ELR (cell line): ENCODE data around the gene HOOK1.

Experiments
- DNase-seq: peaks from one replicate; pipeline ENCODE4 v3.0.0-alpha.2; 2015; ENCODE audit warnings: low read depth

HOOK1 gene

DNA sequence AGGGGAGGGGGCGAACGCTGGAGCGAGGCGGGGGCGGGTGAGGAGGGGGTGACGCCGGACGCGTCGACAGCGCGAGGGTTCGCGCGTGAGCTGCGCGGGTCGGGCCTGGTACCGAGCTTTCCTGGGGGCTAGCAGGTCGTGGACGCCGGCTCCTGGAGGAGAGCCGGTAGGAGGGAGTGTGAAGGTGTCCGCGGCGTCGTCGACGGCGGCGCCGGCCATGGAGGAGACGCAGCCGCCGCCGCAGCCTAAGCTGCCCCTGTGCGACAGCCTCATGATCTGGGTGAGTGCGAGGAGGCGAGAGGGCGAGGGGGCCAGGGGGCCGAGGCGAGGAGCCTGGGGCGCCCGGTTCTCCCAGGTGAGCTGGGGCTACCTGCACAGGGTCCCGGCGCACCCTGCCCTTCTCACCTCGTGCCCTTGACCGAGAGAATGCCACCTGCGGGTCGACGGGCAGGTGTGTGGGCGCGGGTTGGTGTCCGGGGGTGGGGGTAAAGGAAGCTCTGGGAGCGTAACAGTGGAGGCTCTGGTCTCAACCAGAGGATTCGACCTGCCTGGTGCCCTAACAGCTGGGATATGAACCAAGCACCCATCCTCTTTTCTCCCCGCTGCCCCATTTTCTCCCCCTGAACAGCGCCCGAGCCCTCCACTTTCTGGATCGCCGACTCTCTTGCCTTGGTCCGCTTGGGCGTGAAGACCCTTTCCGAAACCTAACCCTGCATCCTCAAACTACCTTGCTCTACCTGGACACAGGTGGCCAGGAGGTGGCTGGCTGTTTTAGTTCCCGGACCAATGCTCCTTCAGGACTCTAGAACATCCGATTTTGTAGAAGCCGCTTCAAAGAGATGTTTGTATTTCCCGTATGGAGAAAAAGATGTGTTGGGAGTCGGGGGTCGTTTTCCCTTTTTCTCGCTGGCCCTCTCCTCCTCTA is at the start of gene HOOK1:
Gene HOOK1, plus strand, starts transcription at position 49 of the 925 bp plus-strand sequence. Its CDS starts 169 bp downstream, at position 218.
- DNase-seq: no peak

DNA sequence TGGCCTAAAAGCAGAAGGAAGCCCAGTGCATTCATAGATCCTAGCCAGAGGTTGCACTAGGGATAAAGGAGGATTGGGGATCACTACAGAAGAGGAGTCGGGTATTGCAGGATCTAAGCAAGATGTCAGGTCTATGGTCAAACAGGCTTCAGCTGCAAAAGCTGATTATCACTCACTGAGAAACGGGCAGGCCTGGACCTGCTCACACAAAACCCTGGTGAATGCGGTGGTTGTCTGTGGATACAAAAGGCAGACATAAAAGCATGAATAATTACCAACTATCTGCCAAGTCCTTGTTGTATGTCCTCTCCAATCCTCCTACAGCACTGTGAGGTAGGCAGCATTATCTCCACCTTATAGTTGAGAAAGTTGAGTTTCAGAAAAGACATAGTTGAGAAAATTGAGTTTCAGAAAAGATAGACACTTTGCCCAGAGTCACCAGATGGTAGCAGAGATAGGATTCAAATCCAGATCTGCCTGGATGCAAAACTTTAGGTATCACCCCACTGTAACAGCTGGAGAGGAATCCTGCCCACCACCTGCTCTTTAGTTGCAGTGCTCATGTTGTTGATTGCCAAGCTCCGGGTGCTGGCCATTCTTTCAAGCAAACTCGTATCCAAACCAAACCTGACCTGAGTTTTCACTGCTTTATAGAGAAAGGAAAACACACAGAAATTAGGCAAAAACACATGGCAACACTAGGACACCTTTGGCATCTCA is 49.6 kb upstream of the HOOK1 start:
- DNase-seq: no peak

- DNase-seq: no peak
Observed at GRCh38 chr1:59766227-59766855, 48.4 kb upstream of the HOOK1 start.

- DNase-seq: no peak
Observed at GRCh38 chr1:59767119-59767518, 47.6 kb upstream of the HOOK1 start.

DNA sequence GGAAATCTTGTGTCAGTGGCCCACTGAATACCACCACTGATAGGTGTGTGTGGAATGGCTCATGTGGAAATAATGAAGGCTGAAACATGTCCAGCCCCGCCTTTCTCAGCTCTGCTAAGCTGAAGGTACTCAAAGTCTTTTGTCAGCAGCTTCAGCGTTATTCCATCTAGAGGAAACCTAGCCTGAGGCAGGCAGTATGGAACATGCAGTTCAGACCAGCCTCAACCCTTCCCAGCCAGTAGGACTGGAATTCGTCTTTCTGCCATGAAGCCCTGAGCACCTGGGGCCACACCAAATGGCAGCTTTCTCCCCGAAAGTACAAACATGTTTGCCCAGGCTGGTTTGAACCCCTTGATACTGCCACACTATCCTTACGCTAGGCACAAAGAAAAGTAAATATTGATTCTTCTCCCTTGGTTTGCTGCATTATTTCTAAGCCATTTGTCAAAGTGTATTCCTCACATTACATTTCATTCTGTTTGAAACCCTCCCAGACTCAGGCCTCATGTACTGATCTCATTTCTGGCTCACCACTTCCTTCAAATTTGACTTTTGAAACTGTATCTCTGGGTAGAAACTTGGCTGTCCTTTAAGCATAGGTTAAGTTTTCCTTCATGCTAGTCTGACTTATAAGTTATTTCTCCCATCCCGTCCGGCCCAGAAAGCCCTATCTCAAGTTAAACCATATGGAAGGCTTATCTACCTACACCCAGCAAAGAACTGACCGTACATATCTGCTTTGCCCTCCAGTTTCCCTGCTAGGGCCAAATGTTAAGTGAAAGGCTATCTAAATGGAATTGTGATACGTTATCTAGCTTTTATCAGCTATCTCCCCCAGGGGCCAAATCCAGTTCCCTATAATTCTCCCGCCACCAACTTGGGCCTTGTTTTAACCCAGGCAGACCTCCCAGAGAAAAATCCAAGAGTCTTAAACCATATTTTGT is 45.7 kb upstream of the HOOK1 start:
- no peak for DNase-seq

DNA sequence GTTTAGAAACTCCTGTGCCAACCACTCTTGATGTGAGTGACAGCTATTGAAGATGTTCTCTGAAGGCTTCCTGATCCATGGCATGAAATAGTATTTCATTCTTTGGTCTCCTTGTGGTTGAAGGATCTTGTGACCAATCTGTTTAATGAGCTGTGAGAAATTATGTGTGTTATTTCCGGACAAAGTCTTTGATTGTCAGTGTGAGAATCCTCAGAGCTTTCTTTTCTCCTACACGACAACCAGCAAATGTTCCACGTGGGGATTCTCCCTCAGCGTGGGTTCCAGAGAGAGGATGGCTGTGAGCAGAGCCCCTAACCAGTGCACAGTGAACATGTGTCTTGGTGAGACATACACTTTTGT is 45.0 kb upstream of the HOOK1 start:
- no peak for DNase-seq

- no peak for DNase-seq
Observed at GRCh38 chr1:59771361-59771760, 43.4 kb upstream of the HOOK1 start.

DNA sequence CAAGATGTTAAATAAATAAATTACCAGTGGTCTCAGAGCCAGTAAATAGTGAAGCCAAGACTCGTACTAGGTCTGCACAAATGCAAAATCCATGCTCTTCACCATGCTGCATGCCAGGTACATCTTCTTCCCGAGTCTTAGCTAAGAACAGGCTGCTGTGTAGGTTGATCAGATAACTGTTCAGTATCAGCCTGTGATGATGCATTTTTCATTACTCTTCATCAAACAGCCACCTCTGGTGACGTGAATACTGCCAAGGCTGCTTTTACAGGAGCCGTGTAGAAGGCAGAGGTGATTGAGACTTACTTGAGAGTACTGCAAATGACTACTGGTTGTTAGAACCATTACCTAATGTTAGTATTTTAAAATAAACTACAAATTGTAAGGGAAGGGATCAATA is 39.3 kb upstream of the HOOK1 start:
- no peak for DNase-seq

GRCh38 chr1:59776960-59777852 is 37.5 kb upstream of the HOOK1 start:
- peak; percentile 50 for DNase-seq

GRCh38 chr1:59779949-59780348 is 34.8 kb upstream of the HOOK1 start:
- DNase-seq: peak; percentile 9

GRCh38 chr1:59788825-59789224 is 25.9 kb upstream of the HOOK1 start:
- no peak for DNase-seq

DNA sequence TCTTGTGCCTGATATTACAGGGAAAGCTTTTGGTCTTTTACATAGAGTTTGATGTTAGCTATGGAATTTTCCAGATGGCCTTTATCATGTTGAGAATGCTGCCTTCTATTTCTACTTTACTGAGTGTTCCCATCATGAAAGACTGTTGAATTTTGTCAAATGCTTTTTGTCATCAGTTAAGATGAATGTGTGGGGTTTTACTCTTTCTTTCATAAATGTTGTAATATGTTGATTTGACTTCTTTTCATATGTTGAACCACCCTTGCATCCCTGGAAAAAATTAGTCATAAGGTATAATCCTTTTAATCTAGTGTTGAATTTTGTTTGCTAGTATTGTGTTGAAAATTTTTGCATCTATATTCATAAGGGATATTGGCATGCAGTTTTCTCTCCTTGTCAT is 16.1 kb upstream of the HOOK1 start:
- DNase-seq: no peak

DNA sequence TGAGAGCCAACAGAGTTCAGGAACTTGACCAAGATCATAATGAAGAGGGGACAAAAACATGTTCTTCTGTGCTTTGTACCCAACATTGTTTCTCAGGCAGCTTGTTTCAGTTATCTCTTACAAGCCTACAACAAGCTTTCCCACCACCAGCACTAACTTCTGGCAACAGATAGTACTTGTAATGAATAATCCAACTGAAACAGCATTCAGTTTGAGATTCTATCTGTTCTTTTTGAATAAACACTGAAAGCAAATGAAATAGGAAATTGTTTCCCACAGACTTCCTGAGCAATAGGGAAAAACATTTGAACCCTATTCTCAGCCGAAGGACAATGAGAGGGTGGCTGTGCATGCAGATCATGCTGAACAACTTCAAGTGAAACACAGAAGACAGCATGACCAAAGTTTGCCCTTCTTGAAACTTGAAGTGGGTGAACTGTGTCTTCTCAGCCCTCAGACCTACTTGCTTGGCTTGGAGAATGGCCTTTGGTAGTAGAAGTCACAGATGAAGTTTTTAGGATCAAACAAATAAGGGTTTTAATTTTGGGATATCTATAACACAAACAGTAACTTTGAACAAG is 11.2 kb upstream of the HOOK1 start:
- DNase-seq: no peak

DNA sequence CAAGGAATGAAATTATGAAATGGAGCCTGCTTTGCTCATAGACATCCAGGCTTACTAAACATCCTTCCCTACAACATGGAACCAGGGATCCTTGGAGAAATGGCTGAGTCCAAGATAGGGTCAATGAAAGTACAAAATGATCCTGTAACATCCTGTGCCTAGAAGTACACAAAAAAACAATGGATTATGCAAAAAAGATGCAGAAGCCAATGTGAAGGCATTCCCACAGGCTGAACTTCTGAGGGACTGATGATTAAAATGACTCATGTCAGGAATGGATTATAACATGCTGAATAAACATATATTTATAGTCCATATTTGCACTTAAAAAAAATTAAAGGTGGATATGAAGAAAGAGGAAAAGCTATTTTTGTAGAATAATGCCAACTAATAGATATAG is 10.4 kb upstream of the HOOK1 start:
- no peak for DNase-seq

- DNase-seq: no peak
Observed at GRCh38 chr1:59805554-59805953, 9.2 kb upstream of the HOOK1 start.

GRCh38 chr1:59814180-59814900 is 409 bp upstream of the HOOK1 start:
- no peak for DNase-seq

- no peak for DNase-seq
Observed at GRCh38 chr1:59815892-59816291, 1.1 kb downstream of the HOOK1 start.

- no peak for DNase-seq
Observed at GRCh38 chr1:59816318-59816878, 1.6 kb downstream of the HOOK1 start.
